Measurements from ENCODE around the gene CASP5. TPM values are rescaled to one million over a fixed set of nuclear protein-coding genes. Genes with fewer than 3 reads are reported as not detected.

The CASP5 gene
- total RNA-seq, 1 donor from 2014 or later, result 1.9 TPM

- no peaks in the 10 kb centered on the region for H3K27me3 ChIP-seq
- H3K9me3 ChIP-seq, result no peaks in the 10 kb centered on the region
- peak overlapping the region; percentile 62 for H3K4me3 ChIP-seq
- intact Hi-C loops (cut with DNase I), result no loop called here
- ATAC-seq (peak; percentile 77), DNase-seq (peak; percentile 60)
- peak overlapping the region; percentile 93 for H3K27ac ChIP-seq
- H3K4me1 ChIP-seq, result peaks cover 24% of the 10 kb centered on the region
- H3K36me3 ChIP-seq, result no peaks in the 10 kb centered on the region
- TF ChIP-seq CTCF (IDR thresholded peaks at IDR 0.05), result no peak
These were observed 53.9 kb downstream of the CASP5 start for GRCh38 chr11:104968856-104969776.

GRCh38 chr11:104968355-104968855 is 54.6 kb downstream of the CASP5 start, which contains the start of gene CASP4:
Gene CASP4, minus strand, starts transcription at chr11:104968574. Its CDS starts 49 bp downstream, at chr11:104968525.
- DNase-seq (no peak), ATAC-seq (peak; percentile 89)
- H3K4me3 ChIP-seq, result peak within 1 kb of the TSS; percentile 62
- peaks cover 26% of the 10 kb centered on the region for H3K4me1 ChIP-seq
- peak within 1 kb of the TSS; percentile 93 for H3K27ac ChIP-seq
- no peak for TF ChIP-seq CTCF (IDR thresholded peaks at IDR 0.05)
- H3K36me3 ChIP-seq, result no peaks in the 10 kb centered on the region
- intact Hi-C loops (cut with DNase I), result no loop called here
- H3K27me3 ChIP-seq, result no peaks in the 10 kb centered on the region
- no peaks in the 10 kb centered on the region for H3K9me3 ChIP-seq

- peak overlapping the region; percentile 62 for H3K4me3 ChIP-seq
- H3K27ac ChIP-seq, result peak overlapping the region; percentile 93
- H3K36me3 ChIP-seq, result no peaks in the 10 kb centered on the region
- DNase-seq, result no peak
- H3K27me3 ChIP-seq, result no peaks in the 10 kb centered on the region
- TF ChIP-seq CTCF (IDR thresholded peaks at IDR 0.05), result no peak
- intact Hi-C loops (cut with DNase I), result no loop called here
- H3K4me1 ChIP-seq, result peaks cover 33% of the 10 kb centered on the region
- peak; percentile 36 for ATAC-seq
- H3K9me3 ChIP-seq, result no peaks in the 10 kb centered on the region
These were observed 55.2 kb downstream of the CASP5 start for GRCh38 chr11:104967534-104968354.

- peak overlapping the region; percentile 62 for H3K4me3 ChIP-seq
- peaks cover 38% of the 10 kb centered on the region for H3K4me1 ChIP-seq
- H3K9me3 ChIP-seq, result no peaks in the 10 kb centered on the region
- intact Hi-C loops (cut with DNase I), result no loop called here
- DNase-seq (no peak), ATAC-seq (no peak)
- peaks cover 9% of the 10 kb centered on the region for H3K36me3 ChIP-seq
- H3K27me3 ChIP-seq, result no peaks in the 10 kb centered on the region
- TF ChIP-seq CTCF (IDR thresholded peaks at IDR 0.05), result no peak
- H3K27ac ChIP-seq, result no peak overlapping the region
These were observed 57.2 kb downstream of the CASP5 start for GRCh38 chr11:104965735-104966134.

- intact Hi-C loops (cut with DNase I), result no loop called here
- Histone ChIP-seq H3K27me3 (no peaks in the 10 kb centered on the region), H3K36me3 (peaks cover 9% of the 10 kb centered on the region), H3K4me1 (peaks cover 38% of the 10 kb centered on the region), H3K27ac (no peak overlapping the region), H3K9me3 (no peaks in the 10 kb centered on the region), H3K4me3 (no peak overlapping the region)
- DNase-seq (no peak), ATAC-seq (no peak)
- TF ChIP-seq CTCF (IDR thresholded peaks at IDR 0.05), result no peak
These were observed 58.7 kb downstream of the CASP5 start for GRCh38 chr11:104964247-104964646.

All from upper lobe of right lung (tissue), 1 donor.